Panc1 (cell line): ENCODE data around the gene RUNX1.

Source experiments
- POLR2AphosphoS5 ChIP-seq: IDR thresholded peaks from 2 replicates; pipeline ENCODE4 v1.6.1; 2012; ENCODE audit warnings: mild to moderate bottlenecking, low read depth, low read length, moderate library complexity
- SIN3A ChIP-seq: IDR thresholded peaks from 2 replicates; pipeline ENCODE4 v1.6.1; 2012; ENCODE audit warnings: low read depth, mild to moderate bottlenecking, low read length, moderate library complexity, borderline replicate concordance; ENCODE audit not compliant: insufficient read depth
- TCF7L2 ChIP-seq: IDR thresholded peaks from 2 replicates; pipeline ENCODE4 v1.6.1; 2011; ENCODE audit warnings: mild to moderate bottlenecking, low read depth, low read length, inconsistent platforms
- TF ChIP-seq, protein P1 (sequence below): fragments of 450-650 bp; IDR thresholded peaks from 2 replicates; pipeline ENCODE4 v1.5.1; 2017; ENCODE audit warnings: mild to moderate bottlenecking
- TF ChIP-seq, protein P2 (sequence below), 2 experiments: IDR thresholded peaks; 2 replicates each; pipeline ENCODE4 v1.6.1; 2011 to 2012; ENCODE audit warnings: low read depth in 2 of 2, control low read depth in 1 of 2, low read length in 1 of 2, mild to moderate bottlenecking in 1 of 2, moderate library complexity in 1 of 2; ENCODE audit not compliant: insufficient read depth in 1 of 2

DNA sequence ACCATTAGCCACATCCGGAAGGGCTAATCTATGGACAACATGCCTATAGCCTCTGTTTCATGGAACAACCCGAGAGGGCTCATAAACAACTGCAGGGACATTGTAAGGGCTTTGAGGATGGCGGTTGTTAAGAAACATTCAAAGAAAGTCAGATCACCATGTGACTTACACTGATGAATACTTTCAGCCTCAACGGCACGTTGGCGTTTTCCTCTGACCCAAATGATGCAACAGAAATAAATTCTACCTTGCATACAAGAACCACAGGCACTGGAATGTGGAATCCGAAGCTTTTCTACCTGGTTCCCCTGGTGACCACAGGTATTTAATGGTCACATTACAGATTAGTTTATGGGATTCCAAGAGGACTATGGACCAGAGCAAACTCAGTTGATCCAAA lies 273.3 kb downstream of the RUNX1 start:
- TF ChIP-seq, protein P1, sequence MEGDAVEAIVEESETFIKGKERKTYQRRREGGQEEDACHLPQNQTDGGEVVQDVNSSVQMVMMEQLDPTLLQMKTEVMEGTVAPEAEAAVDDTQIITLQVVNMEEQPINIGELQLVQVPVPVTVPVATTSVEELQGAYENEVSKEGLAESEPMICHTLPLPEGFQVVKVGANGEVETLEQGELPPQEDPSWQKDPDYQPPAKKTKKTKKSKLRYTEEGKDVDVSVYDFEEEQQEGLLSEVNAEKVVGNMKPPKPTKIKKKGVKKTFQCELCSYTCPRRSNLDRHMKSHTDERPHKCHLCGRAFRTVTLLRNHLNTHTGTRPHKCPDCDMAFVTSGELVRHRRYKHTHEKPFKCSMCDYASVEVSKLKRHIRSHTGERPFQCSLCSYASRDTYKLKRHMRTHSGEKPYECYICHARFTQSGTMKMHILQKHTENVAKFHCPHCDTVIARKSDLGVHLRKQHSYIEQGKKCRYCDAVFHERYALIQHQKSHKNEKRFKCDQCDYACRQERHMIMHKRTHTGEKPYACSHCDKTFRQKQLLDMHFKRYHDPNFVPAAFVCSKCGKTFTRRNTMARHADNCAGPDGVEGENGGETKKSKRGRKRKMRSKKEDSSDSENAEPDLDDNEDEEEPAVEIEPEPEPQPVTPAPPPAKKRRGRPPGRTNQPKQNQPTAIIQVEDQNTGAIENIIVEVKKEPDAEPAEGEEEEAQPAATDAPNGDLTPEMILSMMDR, result no peak
- TF ChIP-seq, protein P2, sequence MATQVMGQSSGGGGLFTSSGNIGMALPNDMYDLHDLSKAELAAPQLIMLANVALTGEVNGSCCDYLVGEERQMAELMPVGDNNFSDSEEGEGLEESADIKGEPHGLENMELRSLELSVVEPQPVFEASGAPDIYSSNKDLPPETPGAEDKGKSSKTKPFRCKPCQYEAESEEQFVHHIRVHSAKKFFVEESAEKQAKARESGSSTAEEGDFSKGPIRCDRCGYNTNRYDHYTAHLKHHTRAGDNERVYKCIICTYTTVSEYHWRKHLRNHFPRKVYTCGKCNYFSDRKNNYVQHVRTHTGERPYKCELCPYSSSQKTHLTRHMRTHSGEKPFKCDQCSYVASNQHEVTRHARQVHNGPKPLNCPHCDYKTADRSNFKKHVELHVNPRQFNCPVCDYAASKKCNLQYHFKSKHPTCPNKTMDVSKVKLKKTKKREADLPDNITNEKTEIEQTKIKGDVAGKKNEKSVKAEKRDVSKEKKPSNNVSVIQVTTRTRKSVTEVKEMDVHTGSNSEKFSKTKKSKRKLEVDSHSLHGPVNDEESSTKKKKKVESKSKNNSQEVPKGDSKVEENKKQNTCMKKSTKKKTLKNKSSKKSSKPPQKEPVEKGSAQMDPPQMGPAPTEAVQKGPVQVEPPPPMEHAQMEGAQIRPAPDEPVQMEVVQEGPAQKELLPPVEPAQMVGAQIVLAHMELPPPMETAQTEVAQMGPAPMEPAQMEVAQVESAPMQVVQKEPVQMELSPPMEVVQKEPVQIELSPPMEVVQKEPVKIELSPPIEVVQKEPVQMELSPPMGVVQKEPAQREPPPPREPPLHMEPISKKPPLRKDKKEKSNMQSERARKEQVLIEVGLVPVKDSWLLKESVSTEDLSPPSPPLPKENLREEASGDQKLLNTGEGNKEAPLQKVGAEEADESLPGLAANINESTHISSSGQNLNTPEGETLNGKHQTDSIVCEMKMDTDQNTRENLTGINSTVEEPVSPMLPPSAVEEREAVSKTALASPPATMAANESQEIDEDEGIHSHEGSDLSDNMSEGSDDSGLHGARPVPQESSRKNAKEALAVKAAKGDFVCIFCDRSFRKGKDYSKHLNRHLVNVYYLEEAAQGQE (IDR thresholded peaks at IDR 0.05; ENCODE audit: insufficient read depth in 1 of 2, low read depth in 2 of 2, low read length in 1 of 2), result no peak
- TF ChIP-seq POLR2AphosphoS5, result no peak
- no peak for TF ChIP-seq TCF7L2
- no peak for TF ChIP-seq SIN3A
